Measurements from ENCODE around the gene MUSK. TPM values are rescaled to one million over a fixed set of nuclear protein-coding genes. Genes with fewer than 3 reads are reported as not detected.

The MUSK gene
- total and polyA plus RNA-seq, 2 of the 8 experiments (the other 6 are each of a cell fraction or from before 2014, with no cell fraction given) = not detected

DNA sequence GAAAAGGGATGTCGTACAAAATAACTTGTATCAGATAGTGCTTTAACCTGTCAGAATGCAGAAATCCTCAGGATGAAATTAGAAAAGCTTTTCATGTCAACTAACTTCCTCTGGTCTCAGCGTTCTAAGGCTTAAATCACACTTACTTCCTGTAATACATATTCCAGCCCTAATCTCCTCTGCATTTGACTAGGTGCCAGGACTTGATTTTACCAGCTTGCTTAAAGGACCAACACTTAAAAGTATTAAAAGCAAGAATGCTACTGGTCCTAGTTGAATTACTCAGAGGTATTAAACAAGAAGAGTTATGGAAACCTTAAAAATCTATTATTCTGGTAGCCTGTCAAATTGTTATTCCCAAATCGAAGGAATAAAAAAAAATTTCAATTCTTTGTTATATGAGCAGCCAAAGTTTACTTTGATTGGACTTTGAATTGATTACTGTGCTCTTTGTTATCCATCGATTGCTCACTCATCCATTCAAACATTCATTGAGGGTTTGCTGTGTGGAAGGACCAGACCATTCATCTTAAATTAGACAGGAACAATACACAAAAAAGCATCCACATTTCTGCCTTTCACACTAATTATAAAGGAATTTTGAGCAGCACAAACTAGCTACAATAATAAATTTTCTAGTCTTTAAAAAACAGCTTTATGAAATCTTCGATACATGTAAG is 108.7 kb downstream of the MUSK start:
- no peaks in the 10 kb centered on the region for H3K4me1 ChIP-seq (replicated peaks in 1 of 4; ENCODE audit: control insufficient read depth in 3 of 4, insufficient read depth in 4 of 4, low read length in 3 of 4)
- ChIA-PET CTCF (ENCODE audit: partially characterized antibody) (no interaction called here), POLR2A (ENCODE audit: partially characterized antibody) (no interaction called here)
- no peaks in the 10 kb centered on the region for H3K79me2 ChIP-seq (ENCODE audit: control insufficient read depth in 1 of 2, insufficient read depth in 2 of 2, low read length in 2 of 2)
- H3K14ac ChIP-seq (ENCODE audit: insufficient read length) = no peak overlapping the region
- H3K23ac ChIP-seq (ENCODE audit: insufficient read length) = no peak overlapping the region
- FAIRE-seq (no peak), DNase-seq (ENCODE audit: low read depth in 1 of 2, low spot score in 2 of 2) (no peak)
- H2BK15ac ChIP-seq (ENCODE audit: low read length) = no peak overlapping the region
- WGBS, 2 experiments (ENCODE audit: extremely low coverage in 1 of 2, insufficient coverage in 1 of 2, insufficient read length in 1 of 2, insufficient replicate concordance in 2 of 2, low coverage in 1 of 2, low lambda C conversion rate in 2 of 2, missing lambda C conversion rate in 1 of 2) = 76% methylated on average over 5 of the region's 5 CpGs; no CpG with 5 or more reads in 1 of the 2 experiments
- H3K4ac ChIP-seq (replicated peaks; ENCODE audit: insufficient read length, low read depth, low read length) = no peak overlapping the region
- no peaks in the 10 kb centered on the region for H3K27me3 ChIP-seq (replicated peaks in 1 of 4; ENCODE audit: control insufficient read depth in 3 of 4, extremely low read depth in 1 of 4, insufficient read depth in 3 of 4, low read length in 3 of 4)
- no peak overlapping the region for H2BK5ac ChIP-seq (ENCODE audit: low read depth, low read length)
- no peak overlapping the region for H2AFZ ChIP-seq (ENCODE audit: low read length)
- H4K91ac ChIP-seq (replicated peaks; ENCODE audit: insufficient read length, low read length) = no peak overlapping the region
- no peak overlapping the region for H3K18ac ChIP-seq (ENCODE audit: extremely low read depth, low read length)
- H3K27ac ChIP-seq (ENCODE audit: low read depth, low read length) = no peak overlapping the region
- no peak overlapping the region for H2BK20ac ChIP-seq (ENCODE audit: low read length)
- H3K36me3 ChIP-seq (ENCODE audit: control insufficient read depth in 2 of 4, insufficient read depth in 4 of 4, low read length in 3 of 4) = no peaks in the 10 kb centered on the region
- H3K56ac ChIP-seq (replicated peaks; ENCODE audit: insufficient read length, low read depth, low read length) = no peak overlapping the region
- H3K79me1 ChIP-seq (ENCODE audit: low read depth, low read length) = no peaks in the 10 kb centered on the region
- H2AK5ac ChIP-seq (ENCODE audit: low read depth, low read length) = no peak overlapping the region
- no peak overlapping the region for H4K8ac ChIP-seq (ENCODE audit: extremely low read depth, insufficient read depth, low read length)
- no peaks in the 10 kb centered on the region for H3K9me3 ChIP-seq (ENCODE audit: insufficient read depth in 2 of 2, low read depth in 1 of 2, low read length in 1 of 2)
- H2BK120ac ChIP-seq (replicated peaks; ENCODE audit: low read depth, low read length) = no peak overlapping the region
- H3K4me2 ChIP-seq (ENCODE audit: insufficient read depth in 1 of 2, low read depth in 2 of 2, low read length in 2 of 2) = no peak overlapping the region
- no peak overlapping the region for H2BK12ac ChIP-seq (ENCODE audit: low read depth, low read length)
- no peaks in the 10 kb centered on the region for H3K23me2 ChIP-seq (ENCODE audit: low read depth, low read length)
- no peak overlapping the region for H3K4me3 ChIP-seq (ENCODE audit: extremely low read depth in 1 of 4, insufficient read depth in 2 of 4, low read depth in 3 of 4, low read length in 4 of 4)
- H4K5ac ChIP-seq (ENCODE audit: insufficient read length, low read depth, low read length) = no peak overlapping the region
- no peak overlapping the region for H3K9ac ChIP-seq (replicated peaks in 1 of 4; ENCODE audit: extremely low read depth in 1 of 4, low read depth in 3 of 4, low read length in 3 of 4)
- no peaks in the 10 kb centered on the region for H4K20me1 ChIP-seq (replicated peaks in 1 of 2; ENCODE audit: control insufficient read depth in 1 of 2, insufficient read depth in 2 of 2, low read length in 2 of 2)
- TF ChIP-seq POU5F1 (IDR thresholded peaks at IDR 0.05; ENCODE audit: low read depth, low read length) = no peak
- no peak for TF ChIP-seq BCL11A (IDR thresholded peaks at IDR 0.05; ENCODE audit: low read depth in 2 of 2, low read length in 2 of 2)
- TF ChIP-seq TCF12 (IDR thresholded peaks at IDR 0.05; ENCODE audit: low read depth, low read length) = no peak
- TF ChIP-seq, protein P1, sequence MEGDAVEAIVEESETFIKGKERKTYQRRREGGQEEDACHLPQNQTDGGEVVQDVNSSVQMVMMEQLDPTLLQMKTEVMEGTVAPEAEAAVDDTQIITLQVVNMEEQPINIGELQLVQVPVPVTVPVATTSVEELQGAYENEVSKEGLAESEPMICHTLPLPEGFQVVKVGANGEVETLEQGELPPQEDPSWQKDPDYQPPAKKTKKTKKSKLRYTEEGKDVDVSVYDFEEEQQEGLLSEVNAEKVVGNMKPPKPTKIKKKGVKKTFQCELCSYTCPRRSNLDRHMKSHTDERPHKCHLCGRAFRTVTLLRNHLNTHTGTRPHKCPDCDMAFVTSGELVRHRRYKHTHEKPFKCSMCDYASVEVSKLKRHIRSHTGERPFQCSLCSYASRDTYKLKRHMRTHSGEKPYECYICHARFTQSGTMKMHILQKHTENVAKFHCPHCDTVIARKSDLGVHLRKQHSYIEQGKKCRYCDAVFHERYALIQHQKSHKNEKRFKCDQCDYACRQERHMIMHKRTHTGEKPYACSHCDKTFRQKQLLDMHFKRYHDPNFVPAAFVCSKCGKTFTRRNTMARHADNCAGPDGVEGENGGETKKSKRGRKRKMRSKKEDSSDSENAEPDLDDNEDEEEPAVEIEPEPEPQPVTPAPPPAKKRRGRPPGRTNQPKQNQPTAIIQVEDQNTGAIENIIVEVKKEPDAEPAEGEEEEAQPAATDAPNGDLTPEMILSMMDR (IDR thresholded peaks at IDR 0.05; ENCODE audit: control extremely low read depth in 1 of 3, insufficient read depth in 1 of 3, low read depth in 1 of 3, low read length in 3 of 3) = no peak
- no peak for TF ChIP-seq CEBPB (IDR thresholded peaks at IDR 0.05; ENCODE audit: low read depth, low read length)
